Measurements from ENCODE around the gene TNFRSF6B. TPM values are rescaled to one million over a fixed set of nuclear protein-coding genes. Genes with fewer than 3 reads are reported as not detected.

The TNFRSF6B gene
- total and polyA plus RNA-seq, 2 of the 4 experiments (the other 2 are of a cell fraction) = 1.3 to 11.0 TPM

DNA sequence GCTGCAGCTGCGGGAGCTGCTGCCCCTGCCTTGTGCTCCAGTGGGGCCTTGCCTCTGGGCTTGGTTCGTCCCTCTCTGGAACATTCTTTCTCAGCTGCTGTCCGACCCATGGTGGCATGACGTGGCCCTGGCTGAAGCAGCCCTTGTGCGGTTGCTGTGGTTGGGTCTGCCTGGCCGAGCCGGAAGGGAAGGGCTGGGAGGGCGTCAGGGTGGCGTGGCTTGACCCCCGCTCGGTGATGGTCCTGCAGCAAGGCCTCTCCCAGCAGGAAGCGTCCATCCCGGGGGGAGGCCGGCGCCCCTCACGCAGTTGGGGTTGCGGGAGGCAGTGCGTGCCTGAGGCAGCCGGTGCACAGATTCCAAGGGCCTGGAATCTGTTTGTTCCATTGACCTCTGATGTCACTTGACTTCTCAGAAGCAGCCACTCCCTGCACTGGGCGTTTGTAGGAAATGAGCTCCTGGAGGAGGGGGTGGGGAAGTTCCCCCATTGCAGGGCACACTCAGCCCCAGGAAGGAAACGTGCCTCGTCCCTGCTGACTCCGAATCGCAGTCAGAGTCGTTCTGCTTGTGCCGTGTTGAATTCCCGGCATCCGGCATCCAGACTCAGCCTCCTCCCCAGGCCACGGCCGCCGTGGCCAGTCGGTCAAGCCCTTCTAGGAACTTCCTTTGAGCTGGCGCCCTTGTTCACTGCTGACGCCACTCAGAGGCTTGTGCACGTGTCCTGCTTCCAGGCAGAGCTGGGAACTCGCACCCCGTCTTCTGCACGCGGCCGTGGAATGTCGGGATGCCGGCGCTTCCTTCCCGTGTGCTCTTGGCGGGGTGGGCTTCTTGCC is 9.7 kb upstream of the TNFRSF6B start:
- H3K56ac ChIP-seq (ENCODE audit: extremely low read depth, insufficient read depth, low read length) = peak overlapping the region; percentile 28; the same call in 1 of the 2 replicates
- H3K27me3 ChIP-seq (ENCODE audit: control insufficient read depth, insufficient read depth, low read length) = no peaks in the 10 kb centered on the region
- peak overlapping the region; percentile 95 for H2BK120ac ChIP-seq (ENCODE audit: low read depth, low read length)
- peak overlapping the region; percentile 83 to 98 for H4K8ac ChIP-seq (ENCODE audit: low read depth in 2 of 2, low read length in 2 of 2)
- DNase-seq (peak; percentile 80), ATAC-seq (ENCODE audit: low read depth) (peak; percentile 24)
- no TSS peak for BruUV-seq (replicated peaks)
- peak overlapping the region; percentile 90 for H2AK9ac ChIP-seq (replicated peaks; ENCODE audit: low read depth, low read length, poor library complexity)
- H3K23ac ChIP-seq (ENCODE audit: low read depth, low read length) = peak overlapping the region; percentile 69
- peak overlapping the region; percentile 98 for H3K4ac ChIP-seq (ENCODE audit: low read depth, low read length)
- H3K9me3 ChIP-seq (ENCODE audit: control insufficient read depth, insufficient read depth, low read length) = no peaks in the 10 kb centered on the region
- intact Hi-C loops (cut with micrococcal nuclease) (no loop called here), in situ Hi-C loops (cut with MboI; ENCODE audit: low sequenced_read_pairs) (no loop called here), dilution Hi-C loops (cut with HindIII; ENCODE audit: low sequenced_read_pairs, unreplicated experiment) (no loop called here)
- peak overlapping the region; percentile 6 for H3K4me2 ChIP-seq (ENCODE audit: low read depth, low read length)
- ChIA-PET CTCF (no interaction called here), POLR2A (ENCODE audit: unreplicated experiment) (no interaction called here)
- H2BK15ac ChIP-seq (ENCODE audit: low read depth, low read length) = peak overlapping the region; percentile 83; the same call in 2 of the 3 replicates
- peaks cover 27% of the 10 kb centered on the region for H3K4me1 ChIP-seq (ENCODE audit: control insufficient read depth, insufficient read depth, low read length)
- H2BK5ac ChIP-seq (ENCODE audit: low read depth, low read length, poor library complexity, severe bottlenecking) = peak overlapping the region; percentile 96
- H2BK20ac ChIP-seq (ENCODE audit: low read depth, low read length) = peak overlapping the region; percentile 82
- peak overlapping the region; percentile 94 for H4K5ac ChIP-seq (ENCODE audit: low read depth, low read length)
- peak overlapping the region; percentile 63 for H3K27ac ChIP-seq (ENCODE audit: insufficient read depth, low read length)
- peaks cover 10 to 35% of the 10 kb centered on the region in 2 experiments; a peak in 3 of 4 replicates for H3K79me1 ChIP-seq (ENCODE audit: low read depth in 1 of 2, low read length in 2 of 2)
- peak overlapping the region; percentile 99 for H2AK5ac ChIP-seq (ENCODE audit: low read depth, low read length)
- peaks cover 22% of the 10 kb centered on the region for H3K9me1 ChIP-seq (ENCODE audit: insufficient read depth, low read length)
- peak overlapping the region; percentile 73 for H3K14ac ChIP-seq (replicated peaks; ENCODE audit: low read depth, low read length)
- WGBS, 2 experiments (ENCODE audit: extremely low coverage in 2 of 2, insufficient read length in 1 of 2) = 51% methylated on average over 16 of the region's 45 CpGs; no CpG with 5 or more reads in 1 of the 2 experiments
- H3K4me3 ChIP-seq (ENCODE audit: insufficient read depth, low read depth, low read length) = no peak overlapping the region
- peak overlapping the region; percentile 44 for H3K18ac ChIP-seq (ENCODE audit: low read depth, low read length)
- 0 out of 2 replicates have a peak overlapping the region, but pooled peaks have one; percentile 7 for H3K9ac ChIP-seq (ENCODE audit: low read depth, low read length)
- H4K20me1 ChIP-seq (ENCODE audit: insufficient read depth, low read length) = no peaks in the 10 kb centered on the region
- peak overlapping the region; percentile 92 for H4K91ac ChIP-seq (ENCODE audit: insufficient read depth, low read depth, low read length)
- peak overlapping the region; percentile 92 for H2AFZ ChIP-seq (replicated peaks; ENCODE audit: low read length, poor library complexity)
- H3K36me3 ChIP-seq (ENCODE audit: control insufficient read depth, insufficient read depth, low read length) = 0 out of 2 replicates have a peak, but pooled peaks cover 3% of the 10 kb centered on the region
- no peak for TF ChIP-seq RFX5 (IDR thresholded peaks at IDR 0.05; ENCODE audit: low read depth, low read length)
- TF ChIP-seq, protein P1, sequence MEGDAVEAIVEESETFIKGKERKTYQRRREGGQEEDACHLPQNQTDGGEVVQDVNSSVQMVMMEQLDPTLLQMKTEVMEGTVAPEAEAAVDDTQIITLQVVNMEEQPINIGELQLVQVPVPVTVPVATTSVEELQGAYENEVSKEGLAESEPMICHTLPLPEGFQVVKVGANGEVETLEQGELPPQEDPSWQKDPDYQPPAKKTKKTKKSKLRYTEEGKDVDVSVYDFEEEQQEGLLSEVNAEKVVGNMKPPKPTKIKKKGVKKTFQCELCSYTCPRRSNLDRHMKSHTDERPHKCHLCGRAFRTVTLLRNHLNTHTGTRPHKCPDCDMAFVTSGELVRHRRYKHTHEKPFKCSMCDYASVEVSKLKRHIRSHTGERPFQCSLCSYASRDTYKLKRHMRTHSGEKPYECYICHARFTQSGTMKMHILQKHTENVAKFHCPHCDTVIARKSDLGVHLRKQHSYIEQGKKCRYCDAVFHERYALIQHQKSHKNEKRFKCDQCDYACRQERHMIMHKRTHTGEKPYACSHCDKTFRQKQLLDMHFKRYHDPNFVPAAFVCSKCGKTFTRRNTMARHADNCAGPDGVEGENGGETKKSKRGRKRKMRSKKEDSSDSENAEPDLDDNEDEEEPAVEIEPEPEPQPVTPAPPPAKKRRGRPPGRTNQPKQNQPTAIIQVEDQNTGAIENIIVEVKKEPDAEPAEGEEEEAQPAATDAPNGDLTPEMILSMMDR (conservative IDR thresholded peaks at IDR 0.05; ENCODE audit: low read depth, low read length) = no peak
- TF ChIP-seq MAFK (IDR thresholded peaks at IDR 0.05; ENCODE audit: low read depth, low read length) = no peak
- TF ChIP-seq FOS (IDR thresholded peaks at IDR 0.05; ENCODE audit: low read depth, low read length) = no peak
- no peak for TF ChIP-seq SMC3 (IDR thresholded peaks at IDR 0.05; ENCODE audit: low read depth, low read length)
- TF ChIP-seq MXI1 (IDR thresholded peaks at IDR 0.05; ENCODE audit: borderline replicate concordance, low read depth, low read length) = no peak
- TF ChIP-seq RAD21 (IDR thresholded peaks at IDR 0.05; ENCODE audit: low read length) = 0 out of 2 replicates have a peak, but pooled peaks have one; percentile 3
- peak; percentile 36; the same call in 1 of the 2 replicates for TF ChIP-seq CEBPB (IDR thresholded peaks at IDR 0.05; ENCODE audit: low read depth, low read length)
- peak; percentile 89 for TF ChIP-seq BHLHE40 (IDR thresholded peaks at IDR 0.05; ENCODE audit: low read depth, low read length)
- TF ChIP-seq MAZ (IDR thresholded peaks at IDR 0.05; ENCODE audit: borderline replicate concordance, low read depth, low read length) = no peak
- no peak for TF ChIP-seq RCOR1 (IDR thresholded peaks at IDR 0.05; ENCODE audit: insufficient replicate concordance, low read length)
- TF ChIP-seq, protein P2, sequence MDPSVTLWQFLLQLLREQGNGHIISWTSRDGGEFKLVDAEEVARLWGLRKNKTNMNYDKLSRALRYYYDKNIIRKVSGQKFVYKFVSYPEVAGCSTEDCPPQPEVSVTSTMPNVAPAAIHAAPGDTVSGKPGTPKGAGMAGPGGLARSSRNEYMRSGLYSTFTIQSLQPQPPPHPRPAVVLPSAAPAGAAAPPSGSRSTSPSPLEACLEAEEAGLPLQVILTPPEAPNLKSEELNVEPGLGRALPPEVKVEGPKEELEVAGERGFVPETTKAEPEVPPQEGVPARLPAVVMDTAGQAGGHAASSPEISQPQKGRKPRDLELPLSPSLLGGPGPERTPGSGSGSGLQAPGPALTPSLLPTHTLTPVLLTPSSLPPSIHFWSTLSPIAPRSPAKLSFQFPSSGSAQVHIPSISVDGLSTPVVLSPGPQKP (IDR thresholded peaks at IDR 0.05; ENCODE audit: borderline replicate concordance, low read depth, low read length) = no peak
- no peak for TF ChIP-seq POLR2A (IDR thresholded peaks at IDR 0.05; ENCODE audit: low read depth, low read length)
- TF ChIP-seq NFE2L2 (IDR thresholded peaks at IDR 0.05; ENCODE audit: low read depth, low read length) = no peak
- no peak for TF ChIP-seq CHD1 (IDR thresholded peaks at IDR 0.05; ENCODE audit: low read depth, low read length)
